ENCODE data around the gene MZF1.

Gene MZF1

DNA sequence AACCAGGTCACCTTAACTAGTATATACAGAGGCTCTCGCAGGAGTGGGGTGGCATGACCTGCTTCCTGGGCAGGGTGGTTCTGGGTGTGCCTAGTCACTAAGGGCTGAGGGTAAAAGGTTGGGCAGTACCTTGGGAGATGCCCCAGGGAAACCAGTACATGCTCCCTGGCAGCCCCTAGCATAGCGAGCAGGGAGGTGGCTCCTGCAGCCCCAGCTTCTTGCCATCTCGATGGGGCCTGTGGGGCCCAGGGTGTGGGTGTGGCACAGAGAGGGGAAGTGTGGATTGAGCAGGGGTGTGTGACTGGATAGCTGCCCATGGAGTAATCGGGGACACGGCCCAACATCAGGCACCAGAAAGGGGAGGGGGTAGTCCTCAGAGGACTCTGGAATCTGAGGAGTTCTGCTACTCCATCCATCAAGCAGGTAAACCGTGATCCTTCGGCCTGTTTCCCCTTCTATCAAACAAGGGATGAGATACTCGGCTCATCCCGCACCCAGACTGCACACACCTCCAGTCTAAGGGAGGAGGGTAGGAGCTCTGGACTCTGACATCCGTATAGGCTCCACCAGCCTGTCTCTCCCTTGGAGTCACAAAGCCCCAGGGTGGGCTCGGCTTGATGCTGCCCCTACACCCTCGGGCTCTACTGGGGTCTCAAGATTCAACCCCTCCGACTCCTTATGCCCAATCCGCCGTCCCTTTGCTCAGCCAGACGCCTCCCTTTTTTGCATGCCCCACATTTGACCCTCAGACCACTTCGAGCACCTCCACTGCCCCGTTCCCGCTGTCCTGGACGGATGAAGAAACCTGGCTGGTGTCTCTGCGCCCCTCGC, 54.7 kb downstream of the MZF1 start:
- Histone ChIP-seq H3K4me3 (ENCODE audit: low read depth in 1 of 2, low read length in 2 of 2) (peak overlapping the region; percentile 73 to 88), H3K27ac (ENCODE audit: low read depth, low read length) (peak overlapping the region; percentile 98), H3K27me3 (ENCODE audit: control insufficient read depth in 1 of 2, insufficient read depth in 2 of 2, low read length in 2 of 2) (no peaks in the 10 kb centered on the region), H3K4me1 (ENCODE audit: control insufficient read depth in 1 of 2, insufficient read depth in 2 of 2, low read length in 2 of 2) (peaks cover 26 to 45% of the 10 kb centered on the region in 2 donors), H3K36me3 (ENCODE audit: control insufficient read depth in 1 of 2, insufficient read depth in 2 of 2, low read length in 2 of 2) (peaks cover 8 to 19% of the 10 kb centered on the region in 2 donors), H3K9me3 (ENCODE audit: control insufficient read depth in 1 of 2, low read length in 2 of 2) (no peaks in the 10 kb centered on the region), H3K9ac (ENCODE audit: low read depth in 1 of 2, low read length in 2 of 2) (peak overlapping the region; percentile 90 to 92)

DNA sequence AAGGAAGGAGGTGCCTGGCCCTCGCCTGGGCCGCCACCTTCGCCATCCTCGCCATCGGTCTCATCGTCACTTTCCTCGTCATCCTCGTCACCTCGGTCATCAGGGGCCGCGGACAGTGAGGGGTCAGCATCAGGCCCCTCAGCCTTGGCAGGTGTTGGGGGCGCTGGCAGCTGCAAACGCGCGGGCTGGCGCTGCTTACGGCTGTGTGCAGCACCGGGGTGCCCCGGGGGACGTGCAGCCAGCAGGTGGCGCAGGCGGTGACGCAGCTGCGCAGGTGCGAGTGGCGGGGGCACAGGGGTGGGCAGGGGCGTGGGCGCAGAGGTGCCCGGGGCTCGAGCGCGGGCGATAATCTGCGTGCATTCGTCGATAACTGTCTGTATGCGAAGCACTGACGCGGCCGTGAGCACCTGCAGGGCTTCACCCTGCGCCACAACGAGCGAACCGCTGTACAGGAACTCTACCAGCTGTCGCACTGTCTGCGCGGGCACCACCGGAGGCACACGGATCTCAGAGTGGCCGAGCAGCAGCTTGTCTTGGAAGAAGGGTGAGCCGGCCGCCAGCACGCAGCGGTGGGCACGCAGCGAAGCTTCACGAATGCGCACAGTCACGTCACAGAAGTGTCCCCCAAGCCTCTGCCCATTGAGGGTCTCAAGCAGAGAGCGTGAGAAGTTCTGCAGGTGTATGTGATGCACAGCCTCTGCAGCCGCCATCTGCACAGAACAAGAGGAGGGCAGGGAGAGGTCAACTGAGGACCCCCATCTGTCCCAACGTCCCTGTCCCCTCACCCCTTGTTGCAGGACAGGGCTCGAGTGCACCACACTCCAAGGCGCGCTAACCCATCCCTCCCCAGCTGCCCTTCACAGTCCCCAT, 55.9 kb downstream of the MZF1 start:
- Histone ChIP-seq H3K9ac (ENCODE audit: low read depth in 1 of 2, low read length in 2 of 2) (no peak overlapping the region), H3K27me3 (ENCODE audit: control insufficient read depth in 1 of 2, insufficient read depth in 2 of 2, low read length in 2 of 2) (no peaks in the 10 kb centered on the region), H3K4me3 (ENCODE audit: low read depth in 1 of 2, low read length in 2 of 2) (no peak overlapping the region), H3K36me3 (ENCODE audit: control insufficient read depth in 1 of 2, insufficient read depth in 2 of 2, low read length in 2 of 2) (peaks cover 11 to 19% of the 10 kb centered on the region in 2 donors), H3K4me1 (ENCODE audit: control insufficient read depth in 1 of 2, insufficient read depth in 2 of 2, low read length in 2 of 2) (peaks cover 37 to 56% of the 10 kb centered on the region in 2 donors), H3K27ac (ENCODE audit: low read depth, low read length) (no peak overlapping the region), H3K9me3 (ENCODE audit: control insufficient read depth in 1 of 2, low read length in 2 of 2) (no peaks in the 10 kb centered on the region)

DNA sequence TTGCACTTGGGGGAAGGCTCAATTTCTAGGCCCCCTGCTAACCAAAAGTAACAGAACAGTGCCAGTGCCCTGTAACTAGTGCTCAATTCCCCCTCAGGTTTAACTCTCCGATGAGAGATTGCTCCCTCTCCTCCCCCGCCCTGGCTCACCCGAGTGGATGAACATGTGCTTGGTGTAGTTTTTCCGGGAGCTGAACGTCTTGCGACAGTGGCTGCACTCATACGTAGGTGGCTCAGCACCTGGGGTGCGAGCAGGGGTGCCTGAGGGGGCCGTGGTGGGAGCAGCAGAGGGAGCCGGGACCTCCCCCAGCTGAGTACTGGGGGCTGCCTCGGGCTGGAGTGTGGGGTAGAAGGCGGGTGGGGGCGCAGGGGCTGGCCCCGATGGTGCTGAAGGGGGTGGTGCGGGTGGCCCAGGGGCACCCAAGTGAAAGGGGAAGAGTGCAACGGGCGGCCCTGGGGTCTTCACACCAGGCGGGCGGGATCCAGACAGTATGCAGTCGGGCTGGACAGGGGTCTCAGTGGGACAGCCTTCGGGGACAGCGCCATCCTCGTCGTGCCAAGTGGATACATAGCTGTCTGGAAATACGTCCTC, 56.8 kb downstream of the MZF1 start:
- Histone ChIP-seq H3K36me3 (ENCODE audit: control insufficient read depth in 1 of 2, insufficient read depth in 2 of 2, low read length in 2 of 2) (peaks cover 11 to 19% of the 10 kb centered on the region in 2 donors), H3K27me3 (ENCODE audit: control insufficient read depth in 1 of 2, insufficient read depth in 2 of 2, low read length in 2 of 2) (no peaks in the 10 kb centered on the region), H3K9me3 (ENCODE audit: control insufficient read depth in 1 of 2, low read length in 2 of 2) (no peaks in the 10 kb centered on the region), H3K4me3 (ENCODE audit: low read depth in 1 of 2, low read length in 2 of 2) (no peak overlapping the region), H3K4me1 (ENCODE audit: control insufficient read depth in 1 of 2, insufficient read depth in 2 of 2, low read length in 2 of 2) (peaks cover 40 to 59% of the 10 kb centered on the region in 2 donors), H3K27ac (ENCODE audit: low read depth, low read length) (no peak overlapping the region), H3K9ac (ENCODE audit: low read depth in 1 of 2, low read length in 2 of 2) (no peak overlapping the region)

DNA sequence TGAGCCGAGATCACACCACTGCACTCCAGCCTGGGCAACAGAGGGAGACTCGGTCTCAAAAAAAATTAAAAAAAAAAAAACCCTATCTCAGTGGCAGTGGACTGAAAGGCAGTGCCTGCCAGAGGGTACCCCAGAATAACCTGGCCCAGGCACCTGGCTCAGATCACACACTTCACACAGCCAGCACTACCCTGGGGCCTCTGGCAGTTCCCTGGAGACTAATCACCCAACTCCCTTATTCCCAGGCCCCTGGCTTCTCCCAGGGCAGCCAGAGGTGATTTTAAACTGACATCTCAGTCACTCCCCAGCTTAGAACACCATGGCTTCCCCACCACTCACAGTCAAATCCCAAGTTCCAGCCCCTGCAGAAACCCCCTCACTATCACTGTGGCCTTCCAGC, 57.9 kb downstream of the MZF1 start:
- Histone ChIP-seq H3K4me3 (ENCODE audit: low read depth in 1 of 2, low read length in 2 of 2) (no peak overlapping the region), H3K36me3 (ENCODE audit: control insufficient read depth in 1 of 2, insufficient read depth in 2 of 2, low read length in 2 of 2) (peaks cover 11 to 19% of the 10 kb centered on the region in 2 donors), H3K9me3 (ENCODE audit: control insufficient read depth in 1 of 2, low read length in 2 of 2) (no peaks in the 10 kb centered on the region), H3K27me3 (ENCODE audit: control insufficient read depth in 1 of 2, insufficient read depth in 2 of 2, low read length in 2 of 2) (no peaks in the 10 kb centered on the region), H3K9ac (ENCODE audit: low read depth in 1 of 2, low read length in 2 of 2) (peak overlapping the region in 1 of 2 donors; percentile 10), H3K4me1 (ENCODE audit: control insufficient read depth in 1 of 2, insufficient read depth in 2 of 2, low read length in 2 of 2) (peaks cover 36 to 54% of the 10 kb centered on the region in 2 donors), H3K27ac (ENCODE audit: low read depth, low read length) (no peak overlapping the region)

DNA sequence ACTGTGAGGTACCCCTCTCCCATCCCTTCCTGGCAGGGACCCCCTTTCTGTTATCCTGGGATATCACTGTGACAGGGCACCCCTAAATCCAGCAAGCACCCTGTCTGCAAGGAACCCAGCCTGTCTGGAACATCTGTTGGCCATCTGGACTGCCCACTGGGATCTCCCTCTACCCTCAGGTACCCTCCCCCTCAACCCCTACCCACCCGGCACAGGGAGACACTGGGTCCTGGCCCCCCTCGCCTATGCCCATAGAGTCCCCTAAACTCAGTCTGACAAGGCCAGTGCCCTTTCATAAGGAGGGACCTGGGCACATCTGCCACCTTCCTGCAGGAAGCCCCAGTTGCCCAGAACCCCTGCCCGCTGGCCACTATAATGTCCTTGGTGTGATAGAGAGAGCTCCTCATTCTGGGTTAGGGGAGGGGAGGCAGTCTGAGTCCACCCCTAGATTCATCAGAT, 58.5 kb downstream of the MZF1 start:
- Histone ChIP-seq H3K4me3 (ENCODE audit: low read depth in 1 of 2, low read length in 2 of 2) (peak overlapping the region; percentile 50 to 67), H3K9me3 (ENCODE audit: control insufficient read depth in 1 of 2, low read length in 2 of 2) (no peaks in the 10 kb centered on the region), H3K4me1 (ENCODE audit: control insufficient read depth in 1 of 2, insufficient read depth in 2 of 2, low read length in 2 of 2) (peaks cover 34 to 52% of the 10 kb centered on the region in 2 donors), H3K36me3 (ENCODE audit: control insufficient read depth in 1 of 2, insufficient read depth in 2 of 2, low read length in 2 of 2) (peaks cover 11 to 19% of the 10 kb centered on the region in 2 donors), H3K27me3 (ENCODE audit: control insufficient read depth in 1 of 2, insufficient read depth in 2 of 2, low read length in 2 of 2) (no peaks in the 10 kb centered on the region), H3K9ac (ENCODE audit: low read depth in 1 of 2, low read length in 2 of 2) (peak overlapping the region in 1 of 2 donors; percentile 16), H3K27ac (ENCODE audit: low read depth, low read length) (no peak overlapping the region)

DNA sequence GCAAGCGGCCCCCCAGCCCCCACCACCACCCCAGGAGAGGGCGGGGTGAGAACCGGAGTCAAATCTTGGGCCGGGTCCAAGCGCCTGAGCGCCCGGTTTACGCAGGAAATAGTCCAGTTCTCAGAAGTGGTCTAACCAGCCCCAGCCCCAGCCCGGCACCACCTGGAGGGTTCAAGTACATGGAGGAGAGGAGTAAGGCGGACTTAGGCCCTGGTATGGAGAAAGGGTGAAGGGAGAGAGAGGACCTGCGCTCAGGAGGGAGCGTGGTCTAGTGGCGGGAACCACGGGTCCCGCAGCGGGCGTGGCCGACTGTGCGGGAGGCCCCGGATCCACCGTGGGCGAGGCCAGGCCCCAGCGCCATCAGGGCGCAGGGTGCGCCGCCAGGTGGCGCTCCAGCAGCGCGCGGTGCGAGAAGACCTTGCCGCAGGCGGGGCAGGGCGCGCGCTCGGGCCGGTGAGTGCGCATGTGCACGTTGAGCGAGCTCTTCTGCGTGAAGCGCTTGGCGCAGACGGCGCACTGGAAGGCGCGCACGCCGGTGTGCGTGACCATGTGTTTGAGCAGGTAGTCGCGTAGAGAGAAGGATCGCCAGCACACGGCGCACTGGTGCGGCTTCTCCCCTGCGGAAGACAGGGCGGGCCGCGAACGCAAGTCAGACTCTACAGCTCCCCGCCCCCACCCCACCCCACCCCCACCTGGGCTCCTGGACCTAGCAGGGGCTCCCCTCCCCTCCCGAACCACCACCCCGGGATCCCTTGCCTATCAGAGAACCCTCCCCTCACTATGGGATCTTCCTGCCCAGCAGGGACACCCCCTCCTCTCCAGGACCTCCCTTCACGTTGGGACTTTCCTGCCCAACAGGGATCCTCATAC, 59.2 kb downstream of the MZF1 start:
- Histone ChIP-seq H3K9me3 (ENCODE audit: control insufficient read depth in 1 of 2, low read length in 2 of 2) (no peaks in the 10 kb centered on the region), H3K9ac (ENCODE audit: low read depth in 1 of 2, low read length in 2 of 2) (peak overlapping the region; percentile 42 to 64), H3K4me1 (ENCODE audit: control insufficient read depth in 1 of 2, insufficient read depth in 2 of 2, low read length in 2 of 2) (peaks cover 34 to 51% of the 10 kb centered on the region in 2 donors), H3K36me3 (ENCODE audit: control insufficient read depth in 1 of 2, insufficient read depth in 2 of 2, low read length in 2 of 2) (peaks cover 11 to 19% of the 10 kb centered on the region in 2 donors), H3K27ac (ENCODE audit: low read depth, low read length) (peak overlapping the region; percentile 1), H3K27me3 (ENCODE audit: control insufficient read depth in 1 of 2, insufficient read depth in 2 of 2, low read length in 2 of 2) (no peaks in the 10 kb centered on the region), H3K4me3 (ENCODE audit: low read depth in 1 of 2, low read length in 2 of 2) (peak overlapping the region; percentile 50 to 67)

DNA sequence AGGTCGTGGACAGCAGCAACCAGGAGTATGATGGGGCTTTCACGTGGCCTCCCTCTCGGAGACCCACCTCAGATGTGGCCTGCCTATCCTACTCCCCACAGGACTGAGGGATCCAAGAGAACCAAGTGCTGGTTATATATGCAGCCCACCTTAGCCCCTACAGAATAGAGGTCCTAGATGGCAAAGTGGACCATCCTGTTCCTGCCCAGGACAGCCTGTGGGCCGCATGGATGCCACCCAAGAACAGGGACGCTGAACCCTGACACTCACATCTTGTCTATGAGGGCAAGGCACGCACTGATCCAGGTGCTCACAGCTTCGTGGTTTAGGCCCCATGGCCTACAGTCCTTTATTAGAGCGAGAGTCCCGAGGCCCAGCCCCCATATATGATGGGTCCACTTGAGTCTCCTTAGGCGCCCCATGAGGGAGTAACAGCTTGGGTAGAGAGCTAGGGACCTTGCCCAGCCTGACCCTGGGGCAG, 59.9 kb downstream of the MZF1 start:
- Histone ChIP-seq H3K27me3 (ENCODE audit: control insufficient read depth in 1 of 2, insufficient read depth in 2 of 2, low read length in 2 of 2) (no peaks in the 10 kb centered on the region), H3K9me3 (ENCODE audit: control insufficient read depth in 1 of 2, low read length in 2 of 2) (no peaks in the 10 kb centered on the region), H3K4me1 (ENCODE audit: control insufficient read depth in 1 of 2, insufficient read depth in 2 of 2, low read length in 2 of 2) (peaks cover 28 to 45% of the 10 kb centered on the region in 2 donors), H3K9ac (ENCODE audit: low read depth in 1 of 2, low read length in 2 of 2) (peak overlapping the region; percentile 42 to 64), H3K36me3 (ENCODE audit: control insufficient read depth in 1 of 2, insufficient read depth in 2 of 2, low read length in 2 of 2) (peaks cover 11 to 19% of the 10 kb centered on the region in 2 donors), H3K27ac (ENCODE audit: low read depth, low read length) (peak overlapping the region; percentile 1), H3K4me3 (ENCODE audit: low read depth in 1 of 2, low read length in 2 of 2) (peak overlapping the region in 1 of 2 donors; percentile 44)
